K562 (cell line): ENCODE data around the gene LAPTM5. TPM values are rescaled to one million over a fixed set of nuclear protein-coding genes. Genes with fewer than 3 reads are reported as not detected.
A peak's percentile ranks its signal among the peaks of the same experiment; 100 is the strongest.

ENCODE experiments used
- CCNT2 ChIP-seq: IDR thresholded peaks from 2 replicates; pipeline ENCODE4 v1.6.1; 2011; ENCODE audit warnings: borderline replicate concordance, low read depth, mild to moderate bottlenecking, moderate library complexity, mixed read lengths, low read length; ENCODE audit not compliant: insufficient read length; ENCODE audit errors: extremely low read depth
- CEBPB ChIP-seq: fragments of 450-650 bp; IDR thresholded peaks from 2 replicates; pipeline ENCODE4 v1.6.1; 2016; ENCODE audit warnings: missing genetic modification characterization, missing compliant biosample characterization
- CREM ChIP-seq: IDR thresholded peaks from 2 replicates; pipeline ENCODE4 v1.6.1; 2014; ENCODE audit warnings: antibody characterized with exemption, low read depth
- CSDE1 ChIP-seq, 2 experiments: fragments of 450-650 bp; IDR thresholded peaks; 2 replicates each; pipeline ENCODE4 v1.6.1; 2016; ENCODE audit warnings: mild to moderate bottlenecking in 1 of 2
- E2F6 ChIP-seq, 2 experiments: IDR thresholded peaks; 2 replicates each; pipeline ENCODE4 v1.6.1; 2011; ENCODE audit warnings: borderline replicate concordance in 1 of 2, control low read depth in 1 of 2, low read depth in 1 of 2, low read length in 1 of 2, mild to moderate bottlenecking in 1 of 2, mixed read lengths in 1 of 2, moderate library complexity in 1 of 2; ENCODE audit not compliant: insufficient read depth in 1 of 2, insufficient read length in 1 of 2, poor library complexity in 1 of 2, severe bottlenecking in 1 of 2; ENCODE audit errors: extremely low read depth in 1 of 2
- EGR1 ChIP-seq: fragments of 450-650 bp; conservative IDR thresholded peaks from 2 replicates; pipeline ENCODE4 v1.6.1; 2017; ENCODE audit warnings: mild to moderate bottlenecking
- HDAC1 ChIP-seq, 2 experiments: fragments of 450-650 bp; IDR thresholded peaks; 2 replicates each; pipeline ENCODE4 v1.6.1; 2016 to 2017; ENCODE audit warnings: inconsistent platforms in 1 of 2, mild to moderate bottlenecking in 1 of 2, moderate library complexity in 1 of 2
- L3MBTL2 ChIP-seq: fragments of 450-650 bp; IDR thresholded peaks from 2 replicates; pipeline ENCODE4 v1.6.1; 2016; ENCODE audit warnings: mild to moderate bottlenecking, moderate library complexity
- MBD1 ChIP-seq: fragments of 250-450 bp; sonication (Bioruptor Pico); IDR thresholded peaks from 2 replicates; pipeline ENCODE4 v1.8.0; 2022; ENCODE audit warnings: inconsistent platforms
- MEIS2 ChIP-seq: fragments of 450-650 bp; IDR thresholded peaks from 2 replicates; pipeline ENCODE4 v1.6.1; 2014; ENCODE audit warnings: mild to moderate bottlenecking; ENCODE audit not compliant: partially characterized antibody
- MNT ChIP-seq, 2 experiments: fragments of 450-650 bp; conservative IDR thresholded peaks; 2 replicates each; pipeline ENCODE4 v1.6.1; 2017; ENCODE audit warnings: mild to moderate bottlenecking in 2 of 2, moderate library complexity in 2 of 2
- RAD21 ChIP-seq, 2 experiments: fragments of 250-450 bp in 1 of 2; fragments of 450-650 bp in 1 of 2; sonication (Bioruptor Pico) in 1 of 2; formaldehyde crosslinking in 1 of 2; IDR thresholded peaks in 1 of 2; conservative IDR thresholded peaks in 1 of 2; 2 replicates each; pipeline versions ENCODE4 v1.4.0 to v1.8.0; 2020 to 2022; ENCODE audit warnings: mild to moderate bottlenecking in 2 of 2, moderate library complexity in 1 of 2
- SLC30A9 ChIP-seq: fragments of 250-450 bp; sonication (Bioruptor Pico); IDR thresholded peaks from 2 replicates; pipeline ENCODE4 v1.8.0; 2022; ENCODE audit warnings: mild to moderate bottlenecking, moderate library complexity
- ZNF431 ChIP-seq: sonication (generic); formaldehyde crosslinking; IDR thresholded peaks from 2 replicates; pipeline ENCODE4 v1.8.0; 2022; ENCODE audit warnings: mild to moderate bottlenecking, missing genetic modification reagents
- ZNF551 ChIP-seq: fragments of 250-450 bp; sonication (Bioruptor Pico); IDR thresholded peaks from 2 replicates; pipeline ENCODE4 v1.5.0; 2021; ENCODE audit warnings: mild to moderate bottlenecking, moderate library complexity
- polyA plus RNA-seq, 8 experiments: library from polyadenylated mRNA; depleted of rRNA in 4 of 8; stranded (reverse) in 5 of 8; unstranded in 3 of 8; fragments of >200 nt; fragmentation: Nextera tagmentation in 2 of 8; fragmentation: Illumina TruSeq in 1 of 8; extraction: Ambion mirVana in 2 of 8; extraction: Trizol in 1 of 8; gene quantifications; 2 replicates each; pipeline versions ENCODE4 v1.2.1 to v1.2.3, GENCODE V29; 2011 to 2014; ENCODE audit warnings: inconsistent platforms in 1 of 8, missing spikeins in 1 of 8
- total RNA-seq, 7 experiments: library from RNA; depleted of rRNA in 6 of 7; stranded (reverse); fragments of >200 nt in 6 of 7; fragmentation: Illumina TruSeq in 2 of 7; extraction: Trizol in 2 of 7; gene quantifications; 2 replicates each; pipeline versions ENCODE4 v1.2.1 to v1.2.3, GENCODE V29; 2011 to 2021; ENCODE audit warnings: low replicate concordance in 1 of 7

Gene LAPTM5
- total and polyA plus RNA-seq, 9 of the 15 experiments (the other 6 are each of a cell fraction or from before 2014, with no cell fraction given) = 2.4 to 47.3 (median 20.3) TPM

- 0 out of 4 replicates have a peak, but pooled peaks of 1 of the 2 experiments have one; percentile 29 for TF ChIP-seq HDAC1 (IDR thresholded peaks at IDR 0.05)
- no peak for TF ChIP-seq SLC30A9
- TF ChIP-seq E2F6 (IDR thresholded peaks at IDR 0.05; ENCODE audit: borderline replicate concordance in 1 of 2, extremely low read depth in 1 of 2, insufficient read depth in 1 of 2, insufficient read length in 1 of 2, low read depth in 1 of 2, low read length in 1 of 2, poor library complexity in 1 of 2, severe bottlenecking in 1 of 2) = peak in 1 of 2 experiments; percentile 31
- TF ChIP-seq MNT (conservative IDR thresholded peaks at IDR 0.05) = peak in 1 of 2 experiments; percentile 50; a peak in 2 of 4 replicates
- TF ChIP-seq CSDE1 (IDR thresholded peaks at IDR 0.05) = no peak
- TF ChIP-seq L3MBTL2 = no peak
- TF ChIP-seq CCNT2 = no peak
- TF ChIP-seq RAD21 (CRISPR knock-in tag; conservative IDR thresholded peaks at IDR 0.05 in 1 of 2, IDR thresholded peaks at IDR 0.05 in 1 of 2) = no peak
- TF ChIP-seq EGR1 = 0 out of 2 replicates have a peak, but pooled peaks have one; percentile 16
- no peak for TF ChIP-seq MEIS2
- no peak for TF ChIP-seq CREM
- no peak for TF ChIP-seq MBD1 (CRISPR knock-in tag)
- no peak for TF ChIP-seq ZNF551 (CRISPR knock-in tag)
- no peak for TF ChIP-seq CEBPB
- TF ChIP-seq ZNF431 (CRISPR knock-in tag) = no peak
Observed at GRCh38 chr1:30713311-30713710, 44.3 kb downstream of the LAPTM5 start (continued).
